OCI-LY7 (cell line): Measurements from ENCODE around the gene TNFRSF8. TPM values are rescaled to one million over a fixed set of nuclear protein-coding genes. Genes with fewer than 3 reads are reported as not detected.

ENCODE experiments used
- BruUV-seq: library from RNA; stranded (reverse); fragments of 400-500 nt; replicated peaks from 2 replicates; lab custom pipeline; 2021; lab: Mats Ljungman, UMichigan
- CTCF ChIA-PET: fragments of 300-600 bp; sonication (Branson Sonifier 250); formaldehyde crosslinking; loops from one replicate; lab custom pipeline; 2022; ENCODE audit warnings: antibody characterized with exemption; ENCODE audit not compliant: unreplicated experiment; lab: Charles Lee
- POLR2A ChIA-PET: fragments of 300-600 bp; sonication (Branson Sonifier 250); formaldehyde crosslinking; loops from one replicate; lab custom pipeline; 2022; ENCODE audit warnings: antibody characterized with exemption; lab: Charles Lee
- DNase-seq: peaks from one replicate; pipeline ENCODE4 v3.0.0-alpha.2; 2015; ENCODE audit warnings: low spot score
- H2AFZ ChIP-seq: fragments of 200-600 bp; sonication (generic), shearing (Covaris generic); 2 replicates; pipeline ENCODE4 v1.6.1; 2014; ENCODE audit warnings: mild to moderate bottlenecking, antibody characterized with exemption, low read length, moderate library complexity
- H3K27ac ChIP-seq: fragments of 200-600 bp; sonication (generic); 2 replicates; pipeline ENCODE4 v1.5.1; 2014; ENCODE audit warnings: mixed run types, low read depth, mild to moderate bottlenecking, moderate library complexity, low read length, inconsistent platforms; ENCODE audit not compliant: poor library complexity, severe bottlenecking
- H3K36me3 ChIP-seq: fragments of 200-600 bp; sonication (generic); 2 replicates; pipeline ENCODE4 v1.6.1; 2014; ENCODE audit warnings: mild to moderate bottlenecking, antibody characterized with exemption, low read length, moderate library complexity, mixed read lengths; ENCODE audit not compliant: insufficient read depth
- H3K4me1 ChIP-seq: fragments of 200-600 bp; sonication (generic); 2 replicates; pipeline ENCODE4 v1.5.1; 2014; ENCODE audit warnings: mild to moderate bottlenecking, low read length; ENCODE audit not compliant: insufficient read depth, poor library complexity, severe bottlenecking
- H3K4me2 ChIP-seq: fragments of 200-600 bp; sonication (generic); 2 replicates; pipeline ENCODE4 v1.6.1; 2014; ENCODE audit warnings: mild to moderate bottlenecking, low read length
- H3K4me3 ChIP-seq: fragments of 200-600 bp; sonication (generic); 2 replicates; pipeline ENCODE4 v1.5.1; 2014; ENCODE audit warnings: mild to moderate bottlenecking, low read depth, low read length; ENCODE audit not compliant: poor library complexity, severe bottlenecking
- H3K79me2 ChIP-seq: fragments of 200-600 bp; sonication (generic); 2 replicates; pipeline ENCODE4 v1.6.1; 2016; ENCODE audit warnings: low read depth, mild to moderate bottlenecking, low read length, moderate library complexity, mixed read lengths; ENCODE audit not compliant: insufficient read depth
- H3K9me2 ChIP-seq: fragments of 200-600 bp; sonication (generic); 2 replicates; pipeline ENCODE4 v1.6.1; 2016; ENCODE audit warnings: mild to moderate bottlenecking, low read length, mixed read lengths; ENCODE audit not compliant: insufficient read depth
- H3K9me3 ChIP-seq: fragments of 200-600 bp; sonication (generic); 2 replicates; pipeline ENCODE4 v1.6.1; 2014; ENCODE audit warnings: mild to moderate bottlenecking, mixed run types, low read length, mixed read lengths
- H4K20me1 ChIP-seq: fragments of 200-600 bp; sonication (generic); 2 replicates; pipeline ENCODE4 v1.6.1; 2014; ENCODE audit warnings: mild to moderate bottlenecking, antibody characterized with exemption, low read length, moderate library complexity, mixed read lengths; ENCODE audit not compliant: insufficient read depth
- CTCF ChIP-seq: fragments of 200-600 bp; sonication (generic); conservative IDR thresholded peaks from 2 replicates; pipeline ENCODE4 v1.5.1; 2014; ENCODE audit warnings: mild to moderate bottlenecking, antibody characterized with exemption, low read length, moderate library complexity, mixed read lengths
- EZH2phosphoT487 ChIP-seq: fragments of 200-600 bp; sonication (generic); IDR thresholded peaks from 2 replicates; pipeline ENCODE4 v1.6.1; 2018; ENCODE audit warnings: low read depth, borderline replicate concordance, mild to moderate bottlenecking, mixed run types, antibody characterized with exemption, low read length, moderate library complexity, mixed read lengths
- intact Hi-C: fragments of 100-400 bp; cut with micrococcal nuclease; formaldehyde crosslinking; loops from one replicate; pipeline ENCODE4 v1.10.0; 2022; ENCODE audit not compliant: unreplicated experiment
- total RNA-seq, 2 experiments: library from RNA; depleted of rRNA in 1 of 2; stranded (reverse); fragments of >200 nt in 1 of 2; shearing (Covaris generic) in 1 of 2; gene quantifications; 2 replicates each; pipeline ENCODE4 v1.2.3, GENCODE V29; 2014 to 2022

TNFRSF8 gene
- total RNA-seq, 2 experiments from 2014 or later: 0.29 TPM; not detected in 1

GRCh38 chr1:12037486-12038355, 25.4 kb upstream of the TNFRSF8 start:
- intact Hi-C loops: no loop called here
- no peak overlapping the region for H3K27ac ChIP-seq
- H3K79me2 ChIP-seq: no peaks in the 10 kb centered on the region
- H3K4me3 ChIP-seq: no peak overlapping the region
- DNase-seq: no peak
- no peaks in the 10 kb centered on the region for H3K9me2 ChIP-seq
- ChIA-PET CTCF (no interaction called here), POLR2A (interaction anchor here (1.0 to 4.7 kb wide), 4 partner anchors 13 to 27 kb away, joined by 3 to 35 read pairs (median 4); partner anchors contain the start of gene MIIP)
- no peak overlapping the region for H2AFZ ChIP-seq
- no TSS peak for BruUV-seq
- TF ChIP-seq EZH2phosphoT487 (no peak), CTCF (no peak)
- H3K9me3 ChIP-seq: no peaks in the 10 kb centered on the region
- no peaks in the 10 kb centered on the region for H4K20me1 ChIP-seq
- no peak overlapping the region for H3K4me2 ChIP-seq
- no peaks in the 10 kb centered on the region for H3K36me3 ChIP-seq
- H3K4me1 ChIP-seq: peaks cover 40% of the 10 kb centered on the region

- H3K36me3 ChIP-seq: no peaks in the 10 kb centered on the region
- H3K27ac ChIP-seq: peak overlapping the region; percentile 86
- H4K20me1 ChIP-seq: no peaks in the 10 kb centered on the region
- H3K9me2 ChIP-seq: no peaks in the 10 kb centered on the region
- H3K4me2 ChIP-seq: peak overlapping the region; percentile 62
- H3K4me1 ChIP-seq: peaks cover 40% of the 10 kb centered on the region
- H3K4me3 ChIP-seq: no peak overlapping the region
- ChIA-PET CTCF (interaction anchor here (0.6 kb wide), 1 partner anchor 13 kb away, joined by 3 read pairs; no protein-coding TSS in a partner anchor), POLR2A (interaction anchor here (0.6 to 4.7 kb wide), 8 partner anchors 13 to 136 kb away, joined by 3 to 35 read pairs (median 4); partner anchors contain the start of gene MIIP)
- intact Hi-C loops: no loop called here
- no peaks in the 10 kb centered on the region for H3K9me3 ChIP-seq
- H2AFZ ChIP-seq: no peak overlapping the region
- TF ChIP-seq CTCF (no peak), EZH2phosphoT487 (no peak)
- DNase-seq: no peak
- BruUV-seq: no TSS peak
- H3K79me2 ChIP-seq: no peaks in the 10 kb centered on the region
Measured at GRCh38 chr1:12038356-12039163, 24.5 kb upstream of the TNFRSF8 start.
